H1 (cell line): Measurements from ENCODE around the gene CACNA1C. TPM values are rescaled to one million over a fixed set of nuclear protein-coding genes. Genes with fewer than 3 reads are reported as not detected.

Experiments
- CTCF ChIA-PET: fragments of 300-600 bp; sonication (Branson Sonifier 250); formaldehyde crosslinking; loops from one replicate; lab custom pipeline; 2021; ENCODE audit not compliant: partially characterized antibody; lab: Charles Lee
- POLR2A ChIA-PET: fragments of 300-600 bp; sonication (Branson Sonifier 250); formaldehyde crosslinking; loops from one replicate; lab custom pipeline; 2021; ENCODE audit warnings: inconsistent platforms; ENCODE audit not compliant: partially characterized antibody; lab: Charles Lee
- DNase-seq, 2 experiments: peaks; one replicate each; pipeline versions ENCODE4 v3.0.0 to v3.0.0-alpha.2; 2010 to 2022; ENCODE audit warnings: low spot score in 2 of 2, low read depth in 1 of 2, mixed read lengths in 1 of 2
- FAIRE-seq: peaks from 2 replicates; lab custom pipeline; 2011; peaks lifted over from hg19 to GRCh38; lab: Jason Lieb, UNC
- H2AFZ ChIP-seq: 2 replicates; pipeline ENCODE4 v1.8.1; 2012; ENCODE audit warnings: low read length, inconsistent platforms
- H2AK5ac ChIP-seq: 2 replicates; pipeline ENCODE4 v1.6.1; 2013; ENCODE audit warnings: low read depth, low read length
- H2BK120ac ChIP-seq: replicated peaks from 2 replicates; pipeline ENCODE3; 2013; ENCODE audit warnings: low read depth, low read length, inconsistent platforms
- H2BK12ac ChIP-seq: 2 replicates; pipeline ENCODE4 v1.6.1; 2013; ENCODE audit warnings: low read depth, low read length
- H2BK15ac ChIP-seq: 2 replicates; pipeline ENCODE4 v1.6.1; 2013; ENCODE audit warnings: low read length
- H2BK20ac ChIP-seq: 2 replicates; pipeline ENCODE4 v1.6.1; 2013; ENCODE audit warnings: low read length
- H2BK5ac ChIP-seq: 2 replicates; pipeline ENCODE4 v1.6.1; 2013; ENCODE audit warnings: low read depth, low read length
- H3K14ac ChIP-seq: 2 replicates; pipeline ENCODE4 v1.6.1; 2013; ENCODE audit warnings: inconsistent platforms; ENCODE audit not compliant: insufficient read length
- H3K18ac ChIP-seq: 2 replicates; pipeline ENCODE4 v1.6.1; 2013; ENCODE audit warnings: low read length; ENCODE audit errors: extremely low read depth
- H3K23ac ChIP-seq: 2 replicates; pipeline ENCODE4 v1.6.1; 2013; ENCODE audit warnings: inconsistent platforms; ENCODE audit not compliant: insufficient read length
- H3K23me2 ChIP-seq: 2 replicates; pipeline ENCODE4 v1.6.1; 2013; ENCODE audit warnings: low read depth, low read length
- H3K27ac ChIP-seq: 2 replicates; pipeline ENCODE4 v1.6.1; 2011; ENCODE audit warnings: low read depth, low read length, inconsistent platforms
- H3K27me3 ChIP-seq, 4 experiments: replicated peaks in 1 of 4; 1 replicate in 1 of 4; 2 replicates in 3 of 4; pipeline versions ENCODE4 v1.6.1 to v1.8.1; 2011 to 2013; ENCODE audit warnings: low read length in 3 of 4, mild to moderate bottlenecking in 3 of 4, inconsistent platforms in 2 of 4, mixed read lengths in 2 of 4, moderate library complexity in 1 of 4; ENCODE audit not compliant: control insufficient read depth in 3 of 4, insufficient read depth in 3 of 4; ENCODE audit errors: extremely low read depth in 1 of 4
- H3K36me3 ChIP-seq, 4 experiments: 2 replicates each; pipeline versions ENCODE4 v1.6.1 to v1.8.1; 2011 to 2013; ENCODE audit warnings: mild to moderate bottlenecking in 4 of 4, low read length in 3 of 4, moderate library complexity in 2 of 4, control low read depth in 1 of 4, inconsistent platforms in 1 of 4; ENCODE audit not compliant: insufficient read depth in 4 of 4, control insufficient read depth in 2 of 4
- H3K4ac ChIP-seq: replicated peaks from 2 replicates; pipeline ENCODE3; 2013; ENCODE audit warnings: low read length, low read depth, mixed read lengths, inconsistent platforms; ENCODE audit not compliant: insufficient read length
- H3K4me1 ChIP-seq, 4 experiments: replicated peaks in 1 of 4; 1 replicate in 1 of 4; 2 replicates in 3 of 4; pipeline versions ENCODE4 v1.6.1 to v1.8.1; 2011 to 2013; ENCODE audit warnings: low read length in 3 of 4, inconsistent platforms in 2 of 4, mixed read lengths in 1 of 4; ENCODE audit not compliant: insufficient read depth in 4 of 4, control insufficient read depth in 3 of 4
- H3K4me2 ChIP-seq, 2 experiments: 2 replicates each; pipeline versions ENCODE4 v1.6.1 to v1.8.1; 2011 to 2013; ENCODE audit warnings: low read depth in 2 of 2, low read length in 2 of 2, control low read depth in 1 of 2, inconsistent platforms in 1 of 2, mild to moderate bottlenecking in 1 of 2; ENCODE audit not compliant: insufficient read depth in 1 of 2
- H3K4me3 ChIP-seq, 4 experiments: fragments of 200-600, 300-600 bp in 1 of 4; sonication (generic), shearing (Covaris generic), sonication (Bioruptor Twin) in 1 of 4; 2 replicates each; pipeline versions ENCODE4 v1.5.1 to v1.8.1; 2011 to 2016; ENCODE audit warnings: low read length in 4 of 4, low read depth in 3 of 4, control low read depth in 2 of 4, inconsistent platforms in 2 of 4, mild to moderate bottlenecking in 2 of 4, mixed read lengths in 1 of 4, moderate library complexity in 1 of 4; ENCODE audit not compliant: insufficient read depth in 2 of 4; ENCODE audit errors: extremely low read depth in 1 of 4
- H3K56ac ChIP-seq: replicated peaks from 2 replicates; pipeline ENCODE3; 2013; ENCODE audit warnings: low read depth, mild to moderate bottlenecking, mixed read lengths, low read length, inconsistent platforms; ENCODE audit not compliant: insufficient read length
- H3K79me1 ChIP-seq: 2 replicates; pipeline ENCODE4 v1.6.1; 2013; ENCODE audit warnings: low read depth, low read length, control low read depth
- H3K79me2 ChIP-seq, 2 experiments: 2 replicates each; pipeline versions ENCODE4 v1.6.1 to v1.8.1; 2012 to 2013; ENCODE audit warnings: low read length in 2 of 2, mild to moderate bottlenecking in 2 of 2, inconsistent platforms in 1 of 2; ENCODE audit not compliant: insufficient read depth in 2 of 2, control insufficient read depth in 1 of 2
- H3K9ac ChIP-seq, 4 experiments: replicated peaks in 1 of 4; 1 replicate in 1 of 4; 2 replicates in 3 of 4; pipeline versions ENCODE4 v1.6.1 to v1.8.1; 2011 to 2013; ENCODE audit warnings: low read depth in 3 of 4, low read length in 3 of 4, control low read depth in 2 of 4, mild to moderate bottlenecking in 2 of 4, moderate library complexity in 2 of 4, inconsistent platforms in 1 of 4; ENCODE audit errors: extremely low read depth in 1 of 4
- H3K9me3 ChIP-seq, 2 experiments: 2 replicates each; pipeline versions ENCODE4 v1.6.1 to v1.8.1; 2012 to 2013; ENCODE audit warnings: mild to moderate bottlenecking in 2 of 2, moderate library complexity in 2 of 2, control low read depth in 1 of 2, inconsistent platforms in 1 of 2, low read depth in 1 of 2, low read length in 1 of 2, mixed read lengths in 1 of 2; ENCODE audit not compliant: insufficient read depth in 2 of 2
- H4K20me1 ChIP-seq, 2 experiments: replicated peaks in 1 of 2; 2 replicates each; pipeline versions ENCODE3 to v1.8.1; 2011 to 2013; ENCODE audit warnings: inconsistent platforms in 2 of 2, low read length in 2 of 2, mild to moderate bottlenecking in 1 of 2; ENCODE audit not compliant: insufficient read depth in 2 of 2, control insufficient read depth in 1 of 2
- H4K5ac ChIP-seq: 2 replicates; pipeline ENCODE4 v1.6.1; 2013; ENCODE audit warnings: low read length, low read depth, mixed read lengths, inconsistent platforms; ENCODE audit not compliant: insufficient read length
- H4K8ac ChIP-seq: 2 replicates; pipeline ENCODE4 v1.8.0; 2013; ENCODE audit warnings: mild to moderate bottlenecking, moderate library complexity, low read length, inconsistent platforms; ENCODE audit not compliant: insufficient read depth; ENCODE audit errors: extremely low read depth
- H4K91ac ChIP-seq: replicated peaks from 2 replicates; pipeline ENCODE3; 2013; ENCODE audit warnings: low read length, mixed read lengths, inconsistent platforms; ENCODE audit not compliant: insufficient read length
- CHD1 ChIP-seq: IDR thresholded peaks from 2 replicates; pipeline ENCODE4 v1.6.1; 2012; ENCODE audit warnings: low read depth, low read length, improper control_type of control experiment
- POLR2A ChIP-seq, 2 experiments: IDR thresholded peaks; 1 replicate in 1 of 2; 2 replicates in 1 of 2; pipeline ENCODE4 v1.6.1; 2011; ENCODE audit warnings: low read depth in 2 of 2, low read length in 2 of 2, mild to moderate bottlenecking in 2 of 2; ENCODE audit errors: control extremely low read depth in 1 of 2
- WGBS, 2 experiments: shearing (Covaris generic) in 1 of 2; methylation state at CpG; one replicate each; pipeline versions ENCODE4 v1.1.6 to v1.1.7; 2013 to 2015; ENCODE audit warnings: low lambda C conversion rate in 2 of 2, mixed read lengths in 2 of 2, inconsistent platforms in 1 of 2, low coverage in 1 of 2, missing lambda C conversion rate in 1 of 2; ENCODE audit not compliant: insufficient replicate concordance in 2 of 2, insufficient coverage in 1 of 2, insufficient read length in 1 of 2; ENCODE audit errors: extremely low coverage in 1 of 2, missing lambda C conversion rate in 1 of 2; 5-methylcytosine and 5-hydroxymethylcytosine counted together
- polyA plus RNA-seq, 7 experiments: library from polyadenylated mRNA; depleted of rRNA in 3 of 7; stranded (reverse) in 5 of 7; unstranded in 2 of 7; fragments of >200 nt in 5 of 7; fragments of 200-250 nt in 2 of 7; gene quantifications; 1 replicate in 5 of 7; 2 replicates in 1 of 7; 4 replicates in 1 of 7; pipeline versions ENCODE4 v1.2.1 to v1.2.3, GENCODE V29; 2011 to 2013; ENCODE audit warnings: missing spikeins in 2 of 7, mixed read lengths in 2 of 7
- total RNA-seq: library from RNA; stranded (reverse); fragmentation: NEBNext Ultra II Directional; extraction: Animal tissue kit (Norgen Biotek cat#: 25700); gene quantifications from 2 replicates; pipeline ENCODE4 v1.2.1, GENCODE V29; 2021

The CACNA1C gene
- total and polyA plus RNA-seq, 2 of the 8 experiments (the other 6 are each of a cell fraction or from before 2014, with no cell fraction given), result 1.3 TPM

GRCh38 chr12:2113119-2113912 lies 60.5 kb downstream of the CACNA1C start:
- Histone ChIP-seq H3K14ac (no peak overlapping the region), H3K4me3 (no peak overlapping the region), H4K8ac (no peak overlapping the region), H3K56ac (no peak overlapping the region), H2BK5ac (no peak overlapping the region), H3K4me2 (no peak overlapping the region), H2BK12ac (no peak overlapping the region), H3K9me3 (no peaks in the 10 kb centered on the region), H3K79me1 (no peaks in the 10 kb centered on the region), H2AK5ac (no peak overlapping the region), H3K9ac (no peak overlapping the region), H3K27me3 (0 out of 7 replicates have a peak, but pooled peaks cover 0 to 4% (median 0%) of the 10 kb centered on the region in 4 experiments), H4K5ac (no peak overlapping the region), H4K91ac (no peak overlapping the region), H2BK20ac (no peak overlapping the region), H2BK120ac (no peak overlapping the region), H3K18ac (no peak overlapping the region), H3K23me2 (no peaks in the 10 kb centered on the region), H3K36me3 (no peaks in the 10 kb centered on the region), H3K4me1 (no peaks in the 10 kb centered on the region), H3K79me2 (no peaks in the 10 kb centered on the region), H2BK15ac (0 out of 2 replicates have a peak overlapping the region, but pooled peaks have one; percentile 16), H2AFZ (no peak overlapping the region), H3K23ac (no peak overlapping the region), H3K4ac (no peak overlapping the region), H3K27ac (no peak overlapping the region), H4K20me1 (no peaks in the 10 kb centered on the region)
- DNase-seq (no peak), FAIRE-seq (no peak)
- ChIA-PET CTCF (interaction anchor here (1.1 kb wide), 1 partner anchor 9 kb away, joined by 3 read pairs; no protein-coding TSS in a partner anchor), POLR2A (interaction anchor here (0.6 kb wide), 1 partner anchor 1119 kb away, joined by 3 read pairs; no protein-coding TSS in a partner anchor)
- WGBS, 2 experiments, result 92% methylated on average over 14 of the region's 14 CpGs; no CpG with 5 or more reads in 1 of the 2 experiments
- TF ChIP-seq CHD1, result no peak
- no peak for TF ChIP-seq POLR2A (IDR thresholded peaks at IDR 0.05; ENCODE audit: control extremely low read depth in 1 of 2, low read depth in 2 of 2, low read length in 2 of 2)
